Calu3 (cell line): Measurements from ENCODE around the gene TRPM8. TPM values are rescaled to one million over a fixed set of nuclear protein-coding genes. Genes with fewer than 3 reads are reported as not detected.

Experiments used
- BruUV-seq: library from RNA; stranded (reverse); fragments of 400-500 nt; replicated peaks from 2 replicates; lab custom pipeline; 2021; lab: Mats Ljungman, UMichigan
- CTCF ChIA-PET: fragments of 300-600 bp; sonication (Branson Sonifier 250); formaldehyde crosslinking; loops from one replicate; lab custom pipeline; 2022; ENCODE audit warnings: antibody characterized with exemption; lab: Charles Lee
- DNase-seq: peaks from one replicate; pipeline ENCODE4 v3.0.0; 2022
- H3K27ac Mint-ChIP-seq: one replicate; pipeline ENCODE4 v1.8.0; 2022; ENCODE audit warnings: mixed read lengths; ENCODE audit not compliant: unreplicated experiment
- H3K27me3 Mint-ChIP-seq: one replicate; pipeline ENCODE4 v1.8.0; 2022; ENCODE audit warnings: mixed read lengths; ENCODE audit not compliant: unreplicated experiment
- H3K36me3 Mint-ChIP-seq: one replicate; pipeline ENCODE4 v1.8.0; 2022; ENCODE audit warnings: mild to moderate bottlenecking, moderate library complexity, mixed read lengths; ENCODE audit not compliant: insufficient read depth, unreplicated experiment
- H3K4me1 Mint-ChIP-seq: one replicate; pipeline ENCODE4 v1.8.0; 2022; ENCODE audit warnings: mild to moderate bottlenecking, low read depth, mixed read lengths; ENCODE audit not compliant: unreplicated experiment
- H3K4me3 Mint-ChIP-seq: one replicate; pipeline ENCODE4 v1.8.0; 2022; ENCODE audit warnings: mild to moderate bottlenecking, low read depth, moderate library complexity, mixed read lengths; ENCODE audit not compliant: unreplicated experiment
- H3K9me3 Mint-ChIP-seq: one replicate; pipeline ENCODE4 v1.8.0; 2022; ENCODE audit warnings: low read depth, mixed read lengths; ENCODE audit not compliant: unreplicated experiment
- intact Hi-C: fragments of 100-400 bp; cut with micrococcal nuclease; formaldehyde crosslinking; loops from one replicate; pipeline ENCODE4 v1.10.0; 2022; ENCODE audit not compliant: unreplicated experiment
- total RNA-seq: library from RNA; stranded (reverse); gene quantifications from 2 replicates; pipeline ENCODE4 v1.2.3, GENCODE V29; 2022
- TF ChIP-seq, protein P1 (sequence below): fragments of 200-600 bp; IDR thresholded peaks from one replicate; pipeline ENCODE4 v1.8.0; 2022; ENCODE audit warnings: antibody characterized with exemption; ENCODE audit not compliant: unreplicated experiment

Gene TRPM8
- total RNA-seq, 1 experiment from 2014 or later = 1.1 TPM

DNA sequence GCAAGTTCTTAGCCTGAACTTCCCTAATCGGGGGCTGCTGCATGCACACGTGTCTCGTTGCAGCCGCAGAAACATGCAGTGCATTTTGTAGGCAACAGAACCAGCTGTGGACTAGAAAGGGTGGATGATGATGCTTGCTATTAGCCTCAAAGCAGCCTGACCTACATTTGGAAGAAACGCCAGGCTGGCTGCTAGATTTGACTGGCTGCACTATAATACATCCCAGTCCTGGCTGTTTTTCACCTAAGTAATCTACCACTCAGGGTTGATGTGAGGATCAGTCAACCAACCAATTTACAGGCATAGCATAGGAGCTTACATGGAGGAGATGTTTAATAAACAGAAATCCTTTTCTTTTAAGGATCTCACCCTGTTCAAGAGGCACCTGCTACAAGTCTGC lies 77.0 kb downstream of the TRPM8 start:
- CTCF ChIA-PET = no interaction called here

GRCh38 chr2:233996000-233996399 lies 78.8 kb downstream of the TRPM8 start:
- no peaks in the 10 kb centered on the region for H3K27me3 Mint-ChIP-seq
- TF ChIP-seq, protein P1, sequence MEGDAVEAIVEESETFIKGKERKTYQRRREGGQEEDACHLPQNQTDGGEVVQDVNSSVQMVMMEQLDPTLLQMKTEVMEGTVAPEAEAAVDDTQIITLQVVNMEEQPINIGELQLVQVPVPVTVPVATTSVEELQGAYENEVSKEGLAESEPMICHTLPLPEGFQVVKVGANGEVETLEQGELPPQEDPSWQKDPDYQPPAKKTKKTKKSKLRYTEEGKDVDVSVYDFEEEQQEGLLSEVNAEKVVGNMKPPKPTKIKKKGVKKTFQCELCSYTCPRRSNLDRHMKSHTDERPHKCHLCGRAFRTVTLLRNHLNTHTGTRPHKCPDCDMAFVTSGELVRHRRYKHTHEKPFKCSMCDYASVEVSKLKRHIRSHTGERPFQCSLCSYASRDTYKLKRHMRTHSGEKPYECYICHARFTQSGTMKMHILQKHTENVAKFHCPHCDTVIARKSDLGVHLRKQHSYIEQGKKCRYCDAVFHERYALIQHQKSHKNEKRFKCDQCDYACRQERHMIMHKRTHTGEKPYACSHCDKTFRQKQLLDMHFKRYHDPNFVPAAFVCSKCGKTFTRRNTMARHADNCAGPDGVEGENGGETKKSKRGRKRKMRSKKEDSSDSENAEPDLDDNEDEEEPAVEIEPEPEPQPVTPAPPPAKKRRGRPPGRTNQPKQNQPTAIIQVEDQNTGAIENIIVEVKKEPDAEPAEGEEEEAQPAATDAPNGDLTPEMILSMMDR = no peak
- BruUV-seq = no TSS peak
- H3K4me1 Mint-ChIP-seq = peaks cover 3% of the 10 kb centered on the region
- no peaks in the 10 kb centered on the region for H3K36me3 Mint-ChIP-seq
- intact Hi-C loops = no loop called here
- DNase-seq = no peak
- no peaks in the 10 kb centered on the region for H3K9me3 Mint-ChIP-seq
- no peak overlapping the region for H3K27ac Mint-ChIP-seq
- H3K4me3 Mint-ChIP-seq = no peak overlapping the region
- CTCF ChIA-PET = interaction anchor here (1.0 kb wide), 1 partner anchor 21 kb away, joined by 3 read pairs; no protein-coding TSS in a partner anchor

More for the DNA sequence above, 77.0 kb downstream of the TRPM8 start:
- Mint-ChIP-seq H3K27me3 (no peaks in the 10 kb centered on the region), H3K27ac (no peak overlapping the region), H3K36me3 (no peaks in the 10 kb centered on the region), H3K4me1 (peaks cover 21% of the 10 kb centered on the region), H3K9me3 (no peaks in the 10 kb centered on the region), H3K4me3 (no peak overlapping the region)
- intact Hi-C loops = no loop called here
- no TSS peak for BruUV-seq
- DNase-seq = no peak
- TF ChIP-seq, protein P1 = no peak

DNA sequence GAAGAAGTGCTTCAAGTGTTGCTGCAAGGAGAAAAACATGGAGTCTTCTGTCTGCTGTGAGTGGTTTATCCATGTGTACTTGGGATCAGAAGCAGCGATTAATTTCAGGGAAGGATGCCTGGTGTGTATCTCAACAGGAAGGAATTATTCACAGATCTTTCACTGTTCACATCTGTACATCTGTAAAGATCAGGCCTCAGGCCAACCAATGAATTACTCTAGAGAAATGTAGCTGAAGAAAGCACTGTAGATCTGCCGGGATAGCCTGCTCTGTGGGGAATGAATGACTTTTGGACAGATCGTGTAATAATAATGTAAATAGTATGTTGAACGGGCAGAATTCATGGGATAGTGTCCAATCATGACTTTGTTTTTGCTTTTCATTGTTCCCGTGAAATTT lies 79.3 kb downstream of the TRPM8 start:
- BruUV-seq = no TSS peak
- peaks cover 2% of the 10 kb centered on the region for H3K27me3 Mint-ChIP-seq
- CTCF ChIA-PET = interaction anchor here (1.0 kb wide), 1 partner anchor 22 kb away, joined by 3 read pairs; no protein-coding TSS in a partner anchor
- no peak overlapping the region for H3K4me3 Mint-ChIP-seq
- intact Hi-C loops = no loop called here
- DNase-seq = no peak
- TF ChIP-seq, protein P1 = no peak
- H3K36me3 Mint-ChIP-seq = no peaks in the 10 kb centered on the region
- no peaks in the 10 kb centered on the region for H3K9me3 Mint-ChIP-seq
- no peaks in the 10 kb centered on the region for H3K4me1 Mint-ChIP-seq
- no peak overlapping the region for H3K27ac Mint-ChIP-seq

- H3K4me3 Mint-ChIP-seq = no peak overlapping the region
- no peak for DNase-seq
- H3K27me3 Mint-ChIP-seq = peaks cover 12% of the 10 kb centered on the region
- H3K27ac Mint-ChIP-seq = no peak overlapping the region
- CTCF ChIA-PET = no interaction called here
- BruUV-seq = no TSS peak
- intact Hi-C loops = no loop called here
- TF ChIP-seq, protein P1 = no peak
- H3K9me3 Mint-ChIP-seq = peaks cover 3% of the 10 kb centered on the region
- no peaks in the 10 kb centered on the region for H3K36me3 Mint-ChIP-seq
- H3K4me1 Mint-ChIP-seq = no peaks in the 10 kb centered on the region
Measured at GRCh38 chr2:233997707-233998106, 80.5 kb downstream of the TRPM8 start.
